GM23338 (cell line): ENCODE data around the gene SASH1. TPM values are rescaled to one million over a fixed set of nuclear protein-coding genes. Genes with fewer than 3 reads are reported as not detected.

ENCODE experiments used
- ATAC-seq: fragments of 200-7000 bp; cut with Tn5 transposase; 3 replicates; pipeline ENCODE4 v1.9.1; 2020
- DNase-seq: peaks from one replicate; pipeline ENCODE4 v3.0.0-alpha.2; 2015; ENCODE audit warnings: low spot score
- H2AFZ ChIP-seq: fragments of 200-600 bp; sonication (generic); 2 replicates; pipeline ENCODE4 v1.8.0; 2016; ENCODE audit warnings: antibody characterized with exemption, mild to moderate bottlenecking, moderate library complexity
- H3F3A ChIP-seq: fragments of 200-600 bp; sonication (generic); replicated peaks from 2 replicates; pipeline ENCODE4 v1.8.0; 2017; ENCODE audit warnings: antibody characterized with exemption, mixed run types, low read depth
- H3K27ac ChIP-seq: fragments of 200-600 bp; sonication (generic); 2 replicates; pipeline ENCODE4 v1.6.1; 2016; ENCODE audit warnings: low read depth
- H3K27me3 ChIP-seq: fragments of 200-600 bp; sonication (generic); 2 replicates; pipeline ENCODE4 v1.8.0; 2016; ENCODE audit warnings: mild to moderate bottlenecking, mixed run types, moderate library complexity; ENCODE audit not compliant: insufficient read depth
- H3K36me3 ChIP-seq: fragments of 200-600 bp; sonication (generic); 2 replicates; pipeline ENCODE4 v1.8.0; 2016; ENCODE audit warnings: mild to moderate bottlenecking; ENCODE audit not compliant: insufficient read depth
- H3K4me1 ChIP-seq: fragments of 200-600 bp; sonication (generic); 2 replicates; pipeline ENCODE4 v1.8.0; 2016; ENCODE audit warnings: mild to moderate bottlenecking, moderate library complexity; ENCODE audit not compliant: insufficient read depth
- H3K4me2 ChIP-seq: fragments of 200-600 bp; sonication (generic); 2 replicates; pipeline ENCODE4 v1.7.1; 2017; ENCODE audit warnings: mixed run types
- H3K4me3 ChIP-seq: fragments of 200-600 bp; sonication (generic); 2 replicates; pipeline ENCODE4 v1.6.1; 2016; ENCODE audit warnings: mixed run types
- H3K79me2 ChIP-seq: fragments of 200-600 bp; sonication (generic); replicated peaks from 2 replicates; pipeline ENCODE4 v1.8.0; 2017; ENCODE audit warnings: mild to moderate bottlenecking; ENCODE audit not compliant: insufficient read depth
- H3K9me2 ChIP-seq: fragments of 200-600 bp; sonication (generic); 2 replicates; pipeline ENCODE4 v1.8.0; 2017; ENCODE audit not compliant: insufficient read depth
- H4K20me1 ChIP-seq: fragments of 200-600 bp; sonication (generic); replicated peaks from 2 replicates; pipeline ENCODE4 v1.8.0; 2017; ENCODE audit warnings: mild to moderate bottlenecking; ENCODE audit not compliant: insufficient read depth
- H3K27ac Mint-ChIP-seq: 2 replicates; pipeline ENCODE4 v1.8.0; 2020; ENCODE audit warnings: inconsistent platforms, mild to moderate bottlenecking, moderate library complexity, mixed read lengths
- H3K27me3 Mint-ChIP-seq: 3 replicates; pipeline ENCODE4 v1.8.0; 2022; ENCODE audit warnings: low read depth, mild to moderate bottlenecking, moderate library complexity, mixed read lengths, inconsistent platforms; ENCODE audit not compliant: insufficient read depth, poor library complexity
- H3K36me3 Mint-ChIP-seq: 3 replicates; pipeline ENCODE4 v1.8.0; 2021; ENCODE audit warnings: low read depth, mild to moderate bottlenecking, inconsistent platforms, moderate library complexity, mixed read lengths
- H3K4me1 Mint-ChIP-seq: 3 replicates; pipeline ENCODE4 v1.8.0; 2020; ENCODE audit warnings: mild to moderate bottlenecking, inconsistent platforms, mixed read lengths
- H3K4me3 Mint-ChIP-seq: 3 replicates; pipeline ENCODE4 v1.8.0; 2021; ENCODE audit warnings: moderate library complexity, mild to moderate bottlenecking, inconsistent platforms, mixed read lengths
- H3K9me3 Mint-ChIP-seq: 3 replicates; pipeline ENCODE4 v1.8.0; 2020; ENCODE audit warnings: moderate library complexity, mild to moderate bottlenecking, inconsistent platforms, mixed read lengths
- CREB1 ChIP-seq: fragments of 250-450 bp; sonication (Bioruptor Pico); IDR thresholded peaks from 2 replicates; pipeline ENCODE4 v1.5.0; 2020; ENCODE audit warnings: low read depth, mild to moderate bottlenecking, moderate library complexity
- ETS1 ChIP-seq: IDR thresholded peaks from 2 replicates; pipeline ENCODE4 v1.6.1; 2016; ENCODE audit warnings: antibody characterized with exemption
- EZH2 ChIP-seq: fragments of 200-600 bp; sonication (generic); IDR thresholded peaks from one replicate; pipeline ENCODE4 v1.8.0; 2017; ENCODE audit warnings: antibody characterized with exemption, mild to moderate bottlenecking, low read depth; ENCODE audit not compliant: unreplicated experiment
- EZH2phosphoT487 ChIP-seq: fragments of 200-600 bp; sonication (generic); IDR thresholded peaks from one replicate; pipeline ENCODE4 v1.8.1; 2018; ENCODE audit warnings: antibody characterized with exemption; ENCODE audit not compliant: unreplicated experiment
- NANOG ChIP-seq: IDR thresholded peaks from 2 replicates; pipeline ENCODE4 v1.6.1; 2016; ENCODE audit warnings: antibody characterized with exemption, borderline replicate concordance
- POLR2AphosphoS5 ChIP-seq: IDR thresholded peaks from 2 replicates; pipeline ENCODE4 v1.6.1; 2016; ENCODE audit warnings: antibody characterized with exemption, low read depth
- ZNF114 ChIP-seq: fragments of 250-450 bp; sonication (Bioruptor Pico); IDR thresholded peaks from 2 replicates; pipeline ENCODE4 v1.5.0; 2020; ENCODE audit warnings: mild to moderate bottlenecking, moderate library complexity
- ZNF331 ChIP-seq: fragments of 250-450 bp; sonication (Bioruptor Pico); IDR thresholded peaks from 2 replicates; pipeline ENCODE4 v1.5.0; 2020; ENCODE audit warnings: low read depth, mild to moderate bottlenecking, moderate library complexity
- ZNF462 ChIP-seq: fragments of 250-450 bp; sonication (Bioruptor Pico); IDR thresholded peaks from 2 replicates; pipeline ENCODE4 v1.5.0; 2020; ENCODE audit warnings: mild to moderate bottlenecking, moderate library complexity
- polyA plus RNA-seq: library from polyadenylated mRNA; unstranded; fragments of >200 nt; fragmentation: Nextera tagmentation; extraction: Ambion mirVana; gene quantifications from 2 replicates; pipeline ENCODE4 v1.2.1, GENCODE V29; 2016
- total RNA-seq: library from RNA; depleted of rRNA; stranded (reverse); fragments of >200 nt; shearing (Covaris generic); gene quantifications from 2 replicates; pipeline ENCODE4 v1.2.3, GENCODE V29; 2014

SASH1 gene
- total and polyA plus RNA-seq, 2 experiments from 2014 or later, result 8.2 to 30.2 TPM

GRCh38 chr6:148359228-148359627, 16.6 kb downstream of the SASH1 start (continued):
- TF ChIP-seq ZNF462 (CRISPR knock-in tag) (no peak), ZNF114 (CRISPR knock-in tag) (no peak), CREB1 (CRISPR knock-in tag) (no peak), ZNF331 (CRISPR knock-in tag) (no peak), ETS1 (no peak), POLR2AphosphoS5 (no peak)

GRCh38 chr6:148364056-148364824, 21.6 kb downstream of the SASH1 start:
- peaks cover 89% of the 10 kb centered on the region for H3K79me2 ChIP-seq
- Mint-ChIP-seq H3K4me1 (peaks cover 39% of the 10 kb centered on the region), H3K36me3 (peaks cover 2% of the 10 kb centered on the region; the same call in 2 of the 3 replicates), H3K9me3 (peaks cover 2% of the 10 kb centered on the region; the same call in 1 of the 3 replicates), H3K27me3 (peaks cover 3% of the 10 kb centered on the region), H3K4me3 (no peak overlapping the region), H3K27ac (no peak overlapping the region)
- H3K4me3 ChIP-seq, result no peak overlapping the region
- H3K9me2 ChIP-seq, result no peaks in the 10 kb centered on the region
- H3K27ac ChIP-seq, result no peak overlapping the region
- H3F3A ChIP-seq, result no peaks in the 10 kb centered on the region
- H4K20me1 ChIP-seq, result no peaks in the 10 kb centered on the region; the same call in 1 of the 2 replicates
- no peak for ATAC-seq
- DNase-seq, result no peak
- no peaks in the 10 kb centered on the region for H3K27me3 ChIP-seq
- no peak overlapping the region for H2AFZ ChIP-seq
- no peaks in the 10 kb centered on the region for H3K36me3 ChIP-seq
- H3K4me2 ChIP-seq, result no peak overlapping the region
- TF ChIP-seq NANOG (no peak), EZH2 (no peak), POLR2AphosphoS5 (no peak), EZH2phosphoT487 (no peak), ZNF114 (CRISPR knock-in tag) (no peak)
- H3K4me1 ChIP-seq, result peaks cover 26% of the 10 kb centered on the region
